GM12878 (cell line): ENCODE results near the gene PLXNA2. TPM values are rescaled to one million over a fixed set of nuclear protein-coding genes. Genes with fewer than 3 reads are reported as not detected.

Experiments used
- ATAC-seq: fragments of 200-7000 bp; cut with Tn5 transposase; 3 replicates; pipeline ENCODE4 v1.9.1; 2020; ENCODE audit warnings: mild to moderate bottlenecking, moderate library complexity
- BruUV-seq: library from RNA; stranded (reverse); fragments of 400-500 nt; replicated peaks from 2 replicates; lab custom pipeline; 2021; lab: Mats Ljungman, UMichigan
- CTCF ChIA-PET: fragments of 300-600 bp; sonication (Branson Sonifier 250); formaldehyde crosslinking; extraction: SDS; loops from one replicate; lab custom pipeline; 2021; ENCODE audit warnings: inconsistent platforms; lab: Yijun Ruan, JAX
- POLR2A ChIA-PET: fragments of 350-600 bp; formaldehyde crosslinking; extraction: SDS; loops from one replicate; lab custom pipeline; 2021; ENCODE audit warnings: inconsistent platforms; lab: Charles Lee
- RAD21 ChIA-PET: fragments of 300-600 bp; sonication (Branson Sonifier 250); formaldehyde crosslinking; loops from one replicate; lab custom pipeline; 2023; ENCODE audit warnings: antibody characterized with exemption; ENCODE audit not compliant: unreplicated experiment; lab: Charles Lee
- SMC1A ChIA-PET: fragments of 300-600 bp; sonication (Branson Sonifier 250); formaldehyde crosslinking; loops from one replicate; lab custom pipeline; 2023; ENCODE audit not compliant: unreplicated experiment, uncharacterized antibody; lab: Charles Lee
- DNase-seq: peaks from one replicate; pipeline ENCODE4 v3.0.0-alpha.2; 2011; ENCODE audit warnings: low read depth, low spot score
- FAIRE-seq: peaks from 3 replicates; lab custom pipeline; 2011; peaks lifted over from hg19 to GRCh38; lab: Jason Lieb, UNC
- H2AFZ ChIP-seq: 2 replicates; pipeline ENCODE4 v1.6.0; 2011; ENCODE audit warnings: low read depth, low read length, control low read depth; ENCODE audit not compliant: control insufficient read depth
- H3K27ac ChIP-seq: 2 replicates; pipeline ENCODE4 v1.5.1; 2011; ENCODE audit warnings: control low read depth; ENCODE audit not compliant: control insufficient read depth, insufficient read depth
- H3K27me3 ChIP-seq, 2 experiments: replicated peaks in 1 of 2; 2 replicates each; pipeline versions ENCODE4 v1.6.0 to v1.6.1; 2011; ENCODE audit warnings: low read length in 1 of 2; ENCODE audit not compliant: control insufficient read depth in 2 of 2, insufficient read depth in 2 of 2
- H3K36me3 ChIP-seq, 2 experiments: 2 replicates each; pipeline ENCODE4 v1.5.1; 2011; ENCODE audit warnings: low read length in 1 of 2; ENCODE audit not compliant: control insufficient read depth in 2 of 2, insufficient read depth in 2 of 2
- H3K4me1 ChIP-seq: 2 replicates; pipeline ENCODE4 v1.6.1; 2011; ENCODE audit warnings: mild to moderate bottlenecking, low read length, moderate library complexity, mixed read lengths; ENCODE audit not compliant: control insufficient read depth, insufficient read depth
- H3K4me2 ChIP-seq: 2 replicates; pipeline ENCODE4 v1.6.0; 2011; ENCODE audit warnings: control low read depth; ENCODE audit not compliant: control insufficient read depth, insufficient read depth
- H3K4me3 ChIP-seq: fragments of 200-600 bp; sonication (generic); 2 replicates; pipeline ENCODE4 v1.5.1; 2016
- H3K79me2 ChIP-seq: 2 replicates; pipeline ENCODE4 v1.6.0; 2011; ENCODE audit warnings: low read length; ENCODE audit not compliant: control insufficient read depth, insufficient read depth
- H3K9ac ChIP-seq: 2 replicates; pipeline ENCODE4 v1.8.0; 2011; ENCODE audit warnings: low read length, control low read depth, mixed read lengths; ENCODE audit not compliant: control insufficient read depth, insufficient read depth
- H3K9me3 ChIP-seq: replicated peaks from 3 replicates; pipeline ENCODE4 v1.5.1; 2011; ENCODE audit warnings: mild to moderate bottlenecking, low read length; ENCODE audit not compliant: control insufficient read depth, insufficient read depth
- H4K20me1 ChIP-seq: 2 replicates; pipeline ENCODE4 v1.6.0; 2011; ENCODE audit not compliant: control insufficient read depth, insufficient read depth
- BRCA1 ChIP-seq: IDR thresholded peaks from 2 replicates; pipeline ENCODE4 v1.6.1; 2011; ENCODE audit warnings: low read depth, low read length, improper control_type of control experiment
- IRF3 ChIP-seq: fragments of 450-650 bp; IDR thresholded peaks from 2 replicates; pipeline ENCODE4 v1.6.1; 2014; ENCODE audit warnings: mild to moderate bottlenecking
- LARP7 ChIP-seq: fragments of 450-650 bp; IDR thresholded peaks from 2 replicates; pipeline ENCODE4 v1.6.1; 2017; ENCODE audit warnings: mild to moderate bottlenecking
- MEF2B ChIP-seq: fragments of 450-650 bp; IDR thresholded peaks from 2 replicates; pipeline ENCODE4 v1.6.1; 2018; ENCODE audit warnings: mild to moderate bottlenecking, moderate library complexity; ENCODE audit not compliant: partially characterized antibody, poor library complexity, severe bottlenecking
- NBN ChIP-seq: fragments of 450-650 bp; IDR thresholded peaks from 2 replicates; pipeline ENCODE4 v1.6.1; 2016
- SMC3 ChIP-seq: IDR thresholded peaks from 2 replicates; pipeline ENCODE4 v1.6.1; 2011; ENCODE audit warnings: low read length, improper control_type of control experiment, borderline replicate concordance
- SREBF1 ChIP-seq: IDR thresholded peaks from 2 replicates; pipeline ENCODE4 v1.6.1; 2012; ENCODE audit warnings: mild to moderate bottlenecking, low read length
- STAT1 ChIP-seq: fragments of 450-650 bp; conservative IDR thresholded peaks from 2 replicates; pipeline ENCODE4 v1.6.1; 2014; ENCODE audit warnings: antibody characterized with exemption, mild to moderate bottlenecking
- TCF12 ChIP-seq: IDR thresholded peaks from 2 replicates; pipeline ENCODE4 v1.6.1; 2011; ENCODE audit warnings: low read depth, mild to moderate bottlenecking, low read length
- ZNF24 ChIP-seq: fragments of 450-650 bp; IDR thresholded peaks from 2 replicates; pipeline ENCODE4 v1.6.1; 2017; ENCODE audit warnings: antibody characterized with exemption, mild to moderate bottlenecking
- ZNF384 ChIP-seq: IDR thresholded peaks from 2 replicates; pipeline ENCODE4 v1.6.1; 2012; ENCODE audit warnings: low read depth, mild to moderate bottlenecking, low read length, improper control_type of control experiment, borderline replicate concordance
- WGBS: methylation state at CpG from one replicate; pipeline ENCODE4 v1.1.6; 2016; ENCODE audit warnings: low lambda C conversion rate; ENCODE audit not compliant: insufficient replicate concordance, insufficient coverage; ENCODE audit errors: missing lambda C conversion rate; 5-methylcytosine and 5-hydroxymethylcytosine counted together
- in situ Hi-C: fragments of 300-500 bp; cut with MboI; formaldehyde crosslinking; loops from 9 replicates; pipeline ENCODE4 v1.14.3; 2018; ENCODE audit warnings: mixed read lengths
- intact Hi-C: fragments of 100-400 bp; cut with micrococcal nuclease; formaldehyde crosslinking; loops from one replicate; pipeline ENCODE4 v1.14.2; 2022; ENCODE audit not compliant: unreplicated experiment
- polyA plus RNA-seq, 11 experiments: library from polyadenylated mRNA; depleted of rRNA in 4 of 11; unstranded in 6 of 11; stranded (reverse) in 5 of 11; fragments of >200 nt; fragmentation: Nextera tagmentation in 4 of 11; fragmentation: Illumina TruSeq in 1 of 11; extraction: Ambion mirVana in 4 of 11; extraction: Trizol in 1 of 11; gene quantifications; 1 replicate in 1 of 11; 2 replicates in 10 of 11; pipeline versions ENCODE4 v1.2.1 to v1.2.3, GENCODE V29; 2011 to 2016; ENCODE audit warnings: inconsistent platforms in 2 of 11, missing spikeins in 2 of 11, low read depth in 1 of 11
- total RNA-seq, 4 experiments: library from RNA; depleted of rRNA in 3 of 4; stranded (reverse); fragments of >200 nt in 3 of 4; fragmentation: Illumina TruSeq in 1 of 4; extraction: Trizol in 1 of 4; gene quantifications; 2 replicates each; pipeline versions ENCODE4 v1.2.1 to v1.2.3, GENCODE V29; 2013 to 2021
- TF ChIP-seq, protein P1 (sequence below): fragments of 450-650 bp; formaldehyde crosslinking; IDR thresholded peaks from 2 replicates; pipeline ENCODE4 v1.4.0; 2020; ENCODE audit warnings: mild to moderate bottlenecking, moderate library complexity

The PLXNA2 gene
- total and polyA plus RNA-seq, 10 of the 15 experiments (the other 5 are each of a cell fraction or from before 2014, with no cell fraction given) = under 0.01 to 0.08 (median 0.07) TPM; not detected in 4

DNA sequence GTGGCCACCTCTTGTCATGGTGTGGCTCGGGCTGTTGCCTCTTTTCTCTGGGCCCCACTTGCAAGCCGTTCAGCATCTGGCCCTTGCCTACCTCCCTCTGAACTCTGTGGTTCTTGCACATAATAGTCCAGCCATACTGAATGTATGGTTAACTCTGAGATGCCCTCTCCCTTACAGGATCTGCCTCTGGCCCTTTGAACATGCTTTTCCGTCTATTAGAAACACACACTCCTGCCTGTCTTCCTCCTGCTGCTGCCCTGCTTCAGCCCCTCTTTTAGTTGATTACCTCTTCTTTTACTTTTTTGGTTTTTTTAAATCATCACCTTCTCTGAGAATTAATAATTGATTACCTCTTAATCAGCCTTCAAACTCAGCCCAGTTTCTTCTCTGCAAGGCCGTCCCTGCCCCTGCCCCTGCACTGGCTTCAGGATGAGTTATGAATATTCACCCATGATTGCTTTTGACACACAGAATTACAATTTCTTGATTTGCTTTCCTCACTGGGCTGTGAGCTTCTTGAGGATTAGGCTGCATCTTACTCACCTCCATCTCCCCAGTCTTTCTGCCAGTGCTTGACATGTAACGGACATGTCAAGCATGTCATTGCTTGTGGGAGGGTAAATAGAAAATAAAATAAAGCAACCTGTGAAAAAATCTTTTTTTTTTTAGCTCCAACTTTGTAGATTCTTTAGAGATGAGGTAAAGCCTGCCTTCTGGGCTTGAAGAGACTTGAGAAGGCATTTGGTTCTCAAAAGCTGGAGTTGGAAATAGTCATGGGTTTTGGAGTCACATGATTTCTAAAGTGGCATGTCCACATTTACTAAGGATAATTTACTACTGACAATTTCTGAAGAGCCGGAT, 158.3 kb downstream of the PLXNA2 start:
- WGBS = 68% methylated on average over 6 of the region's 6 CpGs
- no peaks in the 10 kb centered on the region for H4K20me1 ChIP-seq
- FAIRE-seq (no peak), ATAC-seq (no peak), DNase-seq (no peak)
- in situ Hi-C loops (no loop called here), intact Hi-C loops (no loop called here)
- H3K4me2 ChIP-seq = peak overlapping the region; percentile 11; the same call in 1 of the 2 replicates
- RAD21 ChIA-PET = interaction anchor here (0.7 kb wide), 1 partner anchor 63 kb away, joined by 3 read pairs; no protein-coding TSS in a partner anchor
- H3K27ac ChIP-seq = no peak overlapping the region
- H3K4me1 ChIP-seq = no peaks in the 10 kb centered on the region; the same call in 1 of the 2 replicates
- H3K79me2 ChIP-seq = no peaks in the 10 kb centered on the region
- no peak for TF ChIP-seq TCF12
- no peak for TF ChIP-seq LARP7
- TF ChIP-seq IRF3 = no peak
- BruUV-seq = no TSS peak
- CTCF ChIA-PET = interaction anchor here (0.7 to 1.6 kb wide), 6 partner anchors 9 to 201 kb away, joined by 3 to 5 read pairs (median 4); partner anchors contain the start of gene PLXNA2
- peak overlapping the region; percentile 76 for H2AFZ ChIP-seq
- no peak overlapping the region for H3K4me3 ChIP-seq
- H3K9ac ChIP-seq = no peak overlapping the region
- SMC1A ChIA-PET = interaction anchor here (1.1 to 1.3 kb wide), 3 partner anchors 10 to 159 kb away, joined by 3 read pairs; no protein-coding TSS in a partner anchor
- H3K36me3 ChIP-seq = no peaks in the 10 kb centered on the region
- H3K9me3 ChIP-seq = no peaks in the 10 kb centered on the region
- POLR2A ChIA-PET = interaction anchor here (0.7 to 1.2 kb wide), 2 partner anchors 124 to 710 kb away, joined by 3 to 5 read pairs; no protein-coding TSS in a partner anchor
- H3K27me3 ChIP-seq = no peaks in the 10 kb centered on the region; a peak in 1 of 4 replicates

GRCh38 chr1:208084764-208085163, 159.4 kb downstream of the PLXNA2 start:
- H3K4me2 ChIP-seq = no peak overlapping the region
- no peak overlapping the region for H3K4me3 ChIP-seq
- RAD21 ChIA-PET = interaction anchor here (0.9 kb wide), 1 partner anchor 63 kb away, joined by 4 read pairs; no protein-coding TSS in a partner anchor
- intact Hi-C loops (no loop called here), in situ Hi-C loops (no loop called here)
- no peaks in the 10 kb centered on the region for H3K36me3 ChIP-seq
- FAIRE-seq (no peak), ATAC-seq (no peak), DNase-seq (no peak)
- no TSS peak for BruUV-seq
- no peaks in the 10 kb centered on the region for H4K20me1 ChIP-seq
- 70% methylated on average over 7 of the region's 7 CpGs for WGBS
- no peaks in the 10 kb centered on the region for H3K9me3 ChIP-seq
- no peaks in the 10 kb centered on the region; the same call in 1 of the 2 replicates for H3K4me1 ChIP-seq
- H3K79me2 ChIP-seq = no peaks in the 10 kb centered on the region
- CTCF ChIA-PET = interaction anchor here (0.6 kb wide), 1 partner anchor 160 kb away, joined by 3 read pairs; no protein-coding TSS in a partner anchor
- no peak overlapping the region for H3K27ac ChIP-seq
- H3K9ac ChIP-seq = no peak overlapping the region
- POLR2A ChIA-PET = no interaction called here
- no peaks in the 10 kb centered on the region; a peak in 1 of 4 replicates for H3K27me3 ChIP-seq
- H2AFZ ChIP-seq = no peak overlapping the region
- SMC1A ChIA-PET = no interaction called here
- TF ChIP-seq SMC3 (no peak), NBN (no peak), ZNF384 (no peak), STAT1 (no peak), MEF2B (no peak), SREBF1 (no peak), BRCA1 (no peak), ZNF24 (no peak)
- TF ChIP-seq, protein P1, sequence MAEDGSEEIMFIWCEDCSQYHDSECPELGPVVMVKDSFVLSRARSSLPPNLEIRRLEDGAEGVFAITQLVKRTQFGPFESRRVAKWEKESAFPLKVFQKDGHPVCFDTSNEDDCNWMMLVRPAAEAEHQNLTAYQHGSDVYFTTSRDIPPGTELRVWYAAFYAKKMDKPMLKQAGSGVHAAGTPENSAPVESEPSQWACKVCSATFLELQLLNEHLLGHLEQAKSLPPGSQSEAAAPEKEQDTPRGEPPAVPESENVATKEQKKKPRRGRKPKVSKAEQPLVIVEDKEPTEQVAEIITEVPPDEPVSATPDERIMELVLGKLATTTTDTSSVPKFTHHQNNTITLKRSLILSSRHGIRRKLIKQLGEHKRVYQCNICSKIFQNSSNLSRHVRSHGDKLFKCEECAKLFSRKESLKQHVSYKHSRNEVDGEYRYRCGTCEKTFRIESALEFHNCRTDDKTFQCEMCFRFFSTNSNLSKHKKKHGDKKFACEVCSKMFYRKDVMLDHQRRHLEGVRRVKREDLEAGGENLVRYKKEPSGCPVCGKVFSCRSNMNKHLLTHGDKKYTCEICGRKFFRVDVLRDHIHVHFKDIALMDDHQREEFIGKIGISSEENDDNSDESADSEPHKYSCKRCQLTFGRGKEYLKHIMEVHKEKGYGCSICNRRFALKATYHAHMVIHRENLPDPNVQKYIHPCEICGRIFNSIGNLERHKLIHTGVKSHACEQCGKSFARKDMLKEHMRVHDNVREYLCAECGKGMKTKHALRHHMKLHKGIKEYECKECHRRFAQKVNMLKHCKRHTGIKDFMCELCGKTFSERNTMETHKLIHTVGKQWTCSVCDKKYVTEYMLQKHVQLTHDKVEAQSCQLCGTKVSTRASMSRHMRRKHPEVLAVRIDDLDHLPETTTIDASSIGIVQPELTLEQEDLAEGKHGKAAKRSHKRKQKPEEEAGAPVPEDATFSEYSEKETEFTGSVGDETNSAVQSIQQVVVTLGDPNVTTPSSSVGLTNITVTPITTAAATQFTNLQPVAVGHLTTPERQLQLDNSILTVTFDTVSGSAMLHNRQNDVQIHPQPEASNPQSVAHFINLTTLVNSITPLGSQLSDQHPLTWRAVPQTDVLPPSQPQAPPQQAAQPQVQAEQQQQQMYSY (CRISPR knock-in tag) = no peak
